AG04450 (cell line): ENCODE measurements around the gene TMEM26. TPM values are rescaled to one million over a fixed set of nuclear protein-coding genes. Genes with fewer than 3 reads are reported as not detected.

Source experiments
- CTCF ChIA-PET: fragments of 300-600, 350-600 bp; formaldehyde crosslinking; extraction: SDS; loops from one replicate; lab custom pipeline; 2022; ENCODE audit warnings: antibody characterized with exemption, inconsistent platforms; lab: Charles Lee
- POLR2A ChIA-PET: fragments of 350-600 bp; formaldehyde crosslinking; extraction: SDS; loops from one replicate; lab custom pipeline; 2021; ENCODE audit warnings: antibody characterized with exemption, inconsistent platforms; lab: Yijun Ruan, JAX
- DNase-seq: peaks from one replicate; pipeline ENCODE4 v3.0.0-alpha.2; 2011; ENCODE audit warnings: low read depth, low spot score
- H3K27ac ChIP-seq: one replicate; pipeline ENCODE4 v1.5.1; 2012; ENCODE audit warnings: low read depth, low read length, control low read depth
- H3K27me3 ChIP-seq: one replicate; pipeline ENCODE4 v1.6.0; 2012; ENCODE audit warnings: low read length; ENCODE audit not compliant: control insufficient read depth, insufficient read depth
- H3K4me3 ChIP-seq: 2 replicates; pipeline ENCODE4 v1.5.1; 2011; ENCODE audit warnings: mild to moderate bottlenecking, low read depth, low read length, control low read depth
- H3K9me3 ChIP-seq: 2 replicates; pipeline ENCODE4 v1.5.1; 2012; ENCODE audit warnings: low read length; ENCODE audit not compliant: control insufficient read depth, insufficient read depth
- polyA plus RNA-seq: library from polyadenylated mRNA; depleted of rRNA; stranded (reverse); fragments of >200 nt; gene quantifications from 2 replicates; pipeline ENCODE4 v1.2.3, GENCODE V29; 2011
- TF ChIP-seq, protein P1 (sequence below): IDR thresholded peaks from 2 replicates; pipeline ENCODE4 v1.5.1; 2011; ENCODE audit warnings: low read depth, low read length, control low read depth, inconsistent platforms

Gene TMEM26
- polyA plus RNA-seq, 1 experiment = 2.3 TPM

DNA sequence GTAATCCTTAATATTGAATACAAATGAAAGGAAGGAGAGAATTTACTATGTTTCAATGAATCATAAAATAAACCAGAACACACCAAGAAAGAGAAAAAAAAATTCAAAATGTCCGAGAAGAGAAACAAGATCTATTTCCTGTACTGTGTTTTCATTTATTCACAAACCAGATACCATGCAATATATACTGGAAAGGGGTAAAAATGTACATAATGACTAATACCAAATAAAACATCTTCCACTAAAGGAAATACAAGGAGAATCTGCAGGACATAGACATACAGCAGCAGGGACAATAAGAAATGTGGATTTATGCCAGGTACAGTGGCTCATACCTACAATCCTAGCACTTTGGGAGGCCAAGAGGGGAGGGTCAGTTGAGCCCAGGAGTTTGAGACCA, 24.3 kb upstream of the TMEM26 start:
- ChIA-PET POLR2A (no interaction called here), CTCF (no interaction called here)
- Histone ChIP-seq H3K27me3 (no peaks in the 10 kb centered on the region), H3K4me3 (no peak overlapping the region), H3K27ac (no peak overlapping the region), H3K9me3 (no peaks in the 10 kb centered on the region)
- no peak for DNase-seq
- TF ChIP-seq, protein P1, sequence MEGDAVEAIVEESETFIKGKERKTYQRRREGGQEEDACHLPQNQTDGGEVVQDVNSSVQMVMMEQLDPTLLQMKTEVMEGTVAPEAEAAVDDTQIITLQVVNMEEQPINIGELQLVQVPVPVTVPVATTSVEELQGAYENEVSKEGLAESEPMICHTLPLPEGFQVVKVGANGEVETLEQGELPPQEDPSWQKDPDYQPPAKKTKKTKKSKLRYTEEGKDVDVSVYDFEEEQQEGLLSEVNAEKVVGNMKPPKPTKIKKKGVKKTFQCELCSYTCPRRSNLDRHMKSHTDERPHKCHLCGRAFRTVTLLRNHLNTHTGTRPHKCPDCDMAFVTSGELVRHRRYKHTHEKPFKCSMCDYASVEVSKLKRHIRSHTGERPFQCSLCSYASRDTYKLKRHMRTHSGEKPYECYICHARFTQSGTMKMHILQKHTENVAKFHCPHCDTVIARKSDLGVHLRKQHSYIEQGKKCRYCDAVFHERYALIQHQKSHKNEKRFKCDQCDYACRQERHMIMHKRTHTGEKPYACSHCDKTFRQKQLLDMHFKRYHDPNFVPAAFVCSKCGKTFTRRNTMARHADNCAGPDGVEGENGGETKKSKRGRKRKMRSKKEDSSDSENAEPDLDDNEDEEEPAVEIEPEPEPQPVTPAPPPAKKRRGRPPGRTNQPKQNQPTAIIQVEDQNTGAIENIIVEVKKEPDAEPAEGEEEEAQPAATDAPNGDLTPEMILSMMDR = no peak

DNA sequence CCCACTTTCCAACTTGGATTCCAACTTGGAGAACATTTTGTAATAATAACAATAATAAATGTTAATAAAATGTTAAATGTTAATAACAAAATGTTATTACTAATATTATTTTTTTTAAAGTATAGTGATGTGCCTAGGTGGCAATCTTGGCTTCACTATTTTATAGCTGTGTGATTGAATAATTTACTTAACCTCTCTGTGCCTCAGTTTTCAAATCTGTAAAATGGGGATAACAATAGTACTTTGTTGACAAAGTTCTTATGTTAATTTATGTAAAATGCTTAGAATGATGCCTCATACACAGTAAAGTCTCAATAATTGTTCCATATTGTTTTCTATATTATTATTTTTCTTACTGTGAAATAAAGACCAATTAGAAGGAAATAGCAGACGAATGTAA, 23.3 kb upstream of the TMEM26 start:
- Histone ChIP-seq H3K9me3 (no peaks in the 10 kb centered on the region), H3K4me3 (no peak overlapping the region), H3K27ac (no peak overlapping the region), H3K27me3 (no peaks in the 10 kb centered on the region)
- no peak for DNase-seq
- CTCF ChIA-PET = interaction anchor here (0.6 kb wide), 1 partner anchor 788 kb away, joined by 4 read pairs; no protein-coding TSS in a partner anchor
- TF ChIP-seq, protein P1 = no peak
- POLR2A ChIA-PET = no interaction called here

DNA sequence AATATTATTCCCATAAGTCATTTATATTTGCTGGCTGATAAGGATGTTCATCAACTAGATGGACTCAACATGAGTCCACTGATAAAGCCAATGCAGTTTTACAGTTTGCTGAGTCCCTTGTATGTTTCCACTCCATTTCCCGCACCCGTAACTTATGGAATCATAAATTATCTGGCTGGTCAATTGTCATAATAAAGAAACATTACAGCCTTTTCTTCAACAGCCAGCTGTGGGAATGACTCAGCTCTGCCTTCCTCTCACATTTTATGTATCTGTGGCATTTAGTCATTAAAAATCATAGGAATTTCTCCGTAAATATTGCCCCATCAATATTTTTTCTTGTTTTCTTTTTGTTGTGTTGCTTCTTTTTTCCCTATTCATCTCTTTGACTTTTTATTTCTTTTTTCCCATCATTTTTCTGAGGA, 22.3 kb upstream of the TMEM26 start:
- TF ChIP-seq, protein P1 = no peak
- Histone ChIP-seq H3K4me3 (no peak overlapping the region), H3K9me3 (no peaks in the 10 kb centered on the region), H3K27ac (no peak overlapping the region), H3K27me3 (no peaks in the 10 kb centered on the region)
- POLR2A ChIA-PET = no interaction called here
- no peak for DNase-seq
- CTCF ChIA-PET = no interaction called here

DNA sequence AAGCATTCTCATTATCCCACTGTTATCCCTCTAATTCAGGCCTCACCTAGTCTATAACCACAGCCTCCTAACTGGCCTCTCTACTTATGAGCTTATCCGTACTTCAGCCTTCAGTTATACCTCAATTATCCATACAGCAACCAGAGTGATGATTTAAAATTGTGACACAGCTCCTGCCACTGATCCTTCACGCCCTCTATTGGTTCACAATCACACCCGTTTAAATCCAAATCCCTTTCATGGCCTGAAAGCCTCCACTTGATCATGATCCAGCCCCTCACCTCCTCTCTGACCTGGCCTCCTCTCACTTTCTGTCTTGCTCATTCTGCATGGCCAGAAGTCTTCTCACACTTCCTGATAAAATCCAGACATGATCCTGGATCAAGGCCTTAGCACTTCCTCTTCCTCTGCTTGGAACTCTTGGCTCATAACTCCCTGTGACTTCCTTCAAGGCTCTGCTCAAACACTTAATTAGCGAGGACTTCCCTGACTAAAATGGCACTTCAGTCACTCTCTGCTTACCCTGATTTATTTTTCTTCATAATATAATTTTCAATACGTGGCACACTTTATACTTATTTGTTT, 19.0 kb upstream of the TMEM26 start:
- Histone ChIP-seq H3K27ac (no peak overlapping the region), H3K9me3 (no peaks in the 10 kb centered on the region; the same call in 1 of the 2 replicates), H3K4me3 (no peak overlapping the region), H3K27me3 (no peaks in the 10 kb centered on the region)
- TF ChIP-seq, protein P1 = no peak
- ChIA-PET CTCF (interaction anchor here (0.6 kb wide), 1 partner anchor 199 kb away, joined by 3 read pairs; no protein-coding TSS in a partner anchor), POLR2A (no interaction called here)
- no peak for DNase-seq

DNA sequence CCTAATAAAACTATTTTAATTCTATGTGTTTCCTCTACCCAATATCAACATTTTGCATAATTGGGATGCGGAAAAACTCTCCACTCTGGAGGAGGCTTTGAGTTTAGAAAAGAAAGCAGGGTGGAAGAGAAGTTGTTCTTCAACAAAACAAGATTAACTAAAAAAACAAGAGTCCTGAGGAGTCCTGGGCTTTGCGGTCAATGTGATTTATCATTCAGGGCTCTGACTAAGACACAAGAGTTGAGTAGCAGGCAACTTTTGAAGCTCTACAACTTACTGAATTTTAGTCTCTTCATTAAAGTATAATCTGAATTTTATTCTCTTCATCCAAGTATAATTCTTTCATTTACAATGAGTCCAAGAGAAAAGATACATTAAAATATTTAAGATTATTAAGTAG, 18.3 kb upstream of the TMEM26 start:
- H3K27me3 ChIP-seq = no peaks in the 10 kb centered on the region
- H3K9me3 ChIP-seq = no peaks in the 10 kb centered on the region; the same call in 1 of the 2 replicates
- H3K4me3 ChIP-seq = no peak overlapping the region
- ChIA-PET CTCF (interaction anchor here (0.6 kb wide), 1 partner anchor 199 kb away, joined by 3 read pairs; no protein-coding TSS in a partner anchor), POLR2A (no interaction called here)
- H3K27ac ChIP-seq = no peak overlapping the region
- TF ChIP-seq, protein P1 = no peak
- no peak for DNase-seq
